IgD-negative memory B cell (primary cell): ENCODE results near the gene GMDS. TPM values are rescaled to one million over a fixed set of nuclear protein-coding genes. Genes with fewer than 3 reads are reported as not detected.

Experiments used
- H3K27ac Mint-ChIP-seq, 3 donors: one replicate each; pipeline ENCODE4 v1.8.0; 2020 to 2022; ENCODE audit warnings: mild to moderate bottlenecking in 3 of 3, mixed read lengths in 3 of 3, moderate library complexity in 1 of 3
- H3K27me3 Mint-ChIP-seq: one replicate; pipeline ENCODE4 v1.8.0; 2021; ENCODE audit warnings: mixed read lengths
- H3K36me3 Mint-ChIP-seq: one replicate; pipeline ENCODE4 v1.8.0; 2020; ENCODE audit warnings: mild to moderate bottlenecking, mixed read lengths
- H3K4me1 Mint-ChIP-seq, 3 donors: one replicate each; pipeline ENCODE4 v1.8.0; 2020 to 2022; ENCODE audit warnings: mixed read lengths in 3 of 3, mild to moderate bottlenecking in 1 of 3
- H3K4me3 Mint-ChIP-seq, 4 donors: one replicate each; pipeline ENCODE4 v1.8.0; 2020 to 2022; ENCODE audit warnings: mild to moderate bottlenecking in 4 of 4, mixed read lengths in 4 of 4, moderate library complexity in 3 of 4
- H3K9me3 Mint-ChIP-seq, 3 donors: one replicate each; pipeline ENCODE4 v1.8.0; 2020 to 2021; ENCODE audit warnings: mixed read lengths in 3 of 3, mild to moderate bottlenecking in 1 of 3
- polyA plus RNA-seq: library from polyadenylated mRNA; unstranded; fragments of 300-500 nt; fragmentation: Illumina TruSeq; gene quantifications from one replicate; pipeline ENCODE4 v1.2.3, GENCODE V29; 2021

Gene GMDS
- polyA plus RNA-seq, 1 donor from 2014 or later, result 17.0 TPM

DNA sequence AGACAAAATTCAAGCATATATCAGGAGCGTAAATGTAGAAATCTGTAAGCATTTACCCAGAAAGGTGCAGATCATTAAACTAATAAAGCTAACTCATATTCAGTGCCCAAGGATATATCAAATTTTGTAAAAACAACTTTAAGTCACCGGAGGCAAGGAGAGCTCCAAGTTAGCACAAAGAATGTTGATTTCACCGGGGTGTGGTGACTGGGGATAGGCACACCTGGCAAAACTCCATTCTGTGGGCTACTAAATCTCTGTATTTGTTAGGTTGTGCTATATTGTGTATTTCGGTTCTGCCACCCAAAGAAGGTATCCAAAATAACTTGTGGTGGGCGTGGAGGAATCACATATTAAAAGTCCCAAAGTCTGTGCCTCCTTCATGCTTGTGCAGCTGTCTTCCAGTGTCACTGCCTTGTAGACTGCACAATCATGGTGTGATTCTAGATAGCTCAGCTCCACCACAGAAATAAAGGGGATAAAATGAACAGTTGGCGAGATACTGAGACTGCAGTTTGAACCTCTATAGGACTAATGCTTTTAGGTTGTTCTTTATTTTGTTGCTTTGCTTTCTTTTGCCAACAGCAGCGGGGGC, 111.6 kb downstream of the GMDS start:
- Mint-ChIP-seq H3K9me3 (no peaks in the 10 kb centered on the region), H3K4me1 (peaks cover 6 to 15% (median 13%) of the 10 kb centered on the region in 3 donors), H3K27ac (no peak overlapping the region)

DNA sequence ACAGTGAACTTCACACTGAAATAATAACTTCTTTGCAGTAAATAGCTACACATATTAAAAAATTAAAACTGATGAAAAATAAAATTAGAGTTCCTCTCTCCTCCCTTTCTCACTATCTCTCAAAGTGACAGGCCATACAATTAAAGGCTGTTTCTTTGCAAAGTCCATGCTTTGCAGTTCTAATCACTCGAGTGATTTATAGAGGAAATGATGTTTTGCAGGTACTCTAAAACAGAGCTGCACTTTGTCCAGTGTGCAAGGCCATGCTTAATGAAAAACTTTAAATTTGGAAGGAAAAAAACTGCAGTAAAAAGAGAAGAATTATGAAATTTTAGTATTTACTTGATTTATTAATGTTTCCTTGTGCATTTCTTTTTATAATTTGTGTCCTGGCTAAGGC, 112.5 kb downstream of the GMDS start:
- Mint-ChIP-seq H3K4me3 (no peak overlapping the region), H3K4me1 (peaks cover 11 to 16% (median 13%) of the 10 kb centered on the region in 3 donors), H3K27me3 (no peaks in the 10 kb centered on the region), H3K36me3 (no peaks in the 10 kb centered on the region), H3K9me3 (no peaks in the 10 kb centered on the region), H3K27ac (no peak overlapping the region)

More for the DNA sequence above, 111.6 kb downstream of the GMDS start:
- no peaks in the 10 kb centered on the region for H3K27me3 Mint-ChIP-seq
- no peaks in the 10 kb centered on the region for H3K36me3 Mint-ChIP-seq
- H3K4me3 Mint-ChIP-seq, result no peak overlapping the region

GRCh38 chr6:2132416-2132815, 113.0 kb downstream of the GMDS start:
- Mint-ChIP-seq H3K9me3 (no peaks in the 10 kb centered on the region), H3K36me3 (no peaks in the 10 kb centered on the region), H3K27ac (no peak overlapping the region), H3K4me3 (no peak overlapping the region), H3K27me3 (no peaks in the 10 kb centered on the region), H3K4me1 (peaks cover 11 to 20% (median 18%) of the 10 kb centered on the region in 3 donors)

DNA sequence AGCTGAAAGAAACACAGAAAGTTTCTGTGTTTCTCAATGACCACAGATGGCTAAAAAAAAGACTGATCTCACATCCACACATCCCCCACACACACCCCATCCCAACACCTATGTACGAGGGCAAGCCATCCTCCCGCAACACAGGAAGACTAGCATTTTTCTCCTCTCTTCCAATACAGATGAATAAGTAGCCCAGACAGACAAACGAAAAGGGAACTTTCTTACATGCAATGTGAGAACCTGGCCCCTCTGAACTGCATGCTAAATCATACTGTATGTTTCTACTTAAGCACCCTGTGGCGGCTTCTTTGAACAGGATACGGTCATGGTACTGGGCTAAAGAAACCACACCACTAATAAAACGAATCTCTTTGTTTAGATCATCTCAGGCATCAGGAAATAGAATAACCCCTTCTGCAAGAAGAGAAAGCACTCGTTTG, 116.2 kb downstream of the GMDS start:
- Mint-ChIP-seq H3K27ac (peak overlapping the region in 1 of 3 donors; percentile 7), H3K27me3 (no peaks in the 10 kb centered on the region), H3K4me3 (no peak overlapping the region), H3K4me1 (peaks cover 17 to 20% (median 20%) of the 10 kb centered on the region in 3 donors), H3K9me3 (no peaks in the 10 kb centered on the region), H3K36me3 (peaks cover 1% of the 10 kb centered on the region)

DNA sequence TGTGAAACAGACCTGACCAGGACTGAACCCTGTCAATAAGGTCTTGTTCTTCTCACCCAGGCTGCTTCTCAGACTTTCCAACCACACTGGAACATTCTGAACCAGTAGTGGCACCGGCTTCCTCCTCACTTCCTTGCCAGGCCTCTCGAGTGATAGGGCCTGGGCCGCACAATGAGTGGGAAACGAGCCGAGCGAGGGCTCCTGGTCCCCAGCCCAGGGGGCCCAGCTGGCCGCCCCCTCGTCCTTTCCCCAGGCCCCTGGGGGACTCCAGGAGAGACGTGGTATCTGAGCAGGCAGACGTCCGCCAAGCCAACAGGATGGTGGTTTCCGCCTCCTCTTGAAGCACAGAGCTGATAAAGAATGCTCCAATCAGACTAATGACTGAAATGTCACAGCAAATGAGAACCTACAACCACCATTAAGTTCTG, 117.9 kb downstream of the GMDS start:
- H3K27me3 Mint-ChIP-seq, result no peaks in the 10 kb centered on the region
- H3K36me3 Mint-ChIP-seq, result peaks cover 3% of the 10 kb centered on the region
- H3K4me1 Mint-ChIP-seq, result peaks cover 16 to 20% (median 18%) of the 10 kb centered on the region in 3 donors
- peaks cover 0 to 3% (median 0%) of the 10 kb centered on the region in 3 donors for H3K9me3 Mint-ChIP-seq
- H3K27ac Mint-ChIP-seq, result peak overlapping the region in 1 of 3 donors; percentile 73
- peak overlapping the region in 3 of 4 donors; percentile 32 to 67 (median 64) for H3K4me3 Mint-ChIP-seq

DNA sequence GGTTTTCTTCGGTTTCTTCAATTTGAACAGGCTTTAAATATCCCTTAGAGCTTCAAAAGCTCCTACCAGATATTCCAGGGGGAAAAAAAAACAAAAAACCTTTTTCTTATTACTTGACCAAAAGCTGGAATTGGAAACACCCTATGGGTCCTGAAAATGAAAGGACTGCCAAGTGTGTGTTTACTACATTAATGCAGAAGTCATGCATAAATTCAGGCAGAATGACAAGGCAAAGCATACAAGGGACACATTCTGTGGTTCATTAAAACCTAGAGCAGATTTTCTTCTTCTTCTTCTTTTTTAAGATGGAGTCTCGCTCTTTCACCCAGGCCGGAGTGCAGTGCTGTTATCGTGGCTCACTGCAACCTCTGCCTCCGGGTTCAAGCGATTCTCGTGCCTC, 119.1 kb downstream of the GMDS start:
- Mint-ChIP-seq H3K4me3 (no peak overlapping the region), H3K9me3 (peaks cover 0 to 3% (median 0%) of the 10 kb centered on the region in 3 donors), H3K4me1 (peaks cover 14 to 18% (median 15%) of the 10 kb centered on the region in 3 donors), H3K36me3 (peaks cover 3% of the 10 kb centered on the region), H3K27me3 (no peaks in the 10 kb centered on the region), H3K27ac (no peak overlapping the region)

DNA sequence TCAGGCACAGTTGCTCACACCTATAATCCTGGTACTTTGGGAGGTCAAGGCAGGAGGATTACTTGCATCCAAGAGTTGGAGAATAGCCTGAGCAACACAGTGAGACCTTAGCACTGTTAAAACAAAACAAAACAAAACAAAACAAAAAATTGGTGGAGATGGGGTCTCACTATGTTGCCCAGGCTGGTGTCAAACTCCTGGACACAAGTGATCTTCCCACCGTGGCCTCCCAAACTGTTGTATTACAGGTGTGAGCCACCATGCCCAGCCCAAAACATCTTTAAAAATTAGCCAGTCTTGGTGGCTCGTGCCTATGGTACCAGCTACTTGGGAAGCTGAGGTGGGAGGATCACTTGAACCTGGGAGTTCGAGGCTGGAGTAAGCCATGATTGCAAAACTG, 120.2 kb downstream of the GMDS start:
- H3K27ac Mint-ChIP-seq, result no peak overlapping the region
- H3K4me3 Mint-ChIP-seq, result no peak overlapping the region
- peaks cover 0 to 3% (median 0%) of the 10 kb centered on the region in 3 donors for H3K9me3 Mint-ChIP-seq
- peaks cover 14 to 16% (median 14%) of the 10 kb centered on the region in 3 donors for H3K4me1 Mint-ChIP-seq
- H3K36me3 Mint-ChIP-seq, result peaks cover 3% of the 10 kb centered on the region
- no peaks in the 10 kb centered on the region for H3K27me3 Mint-ChIP-seq

DNA sequence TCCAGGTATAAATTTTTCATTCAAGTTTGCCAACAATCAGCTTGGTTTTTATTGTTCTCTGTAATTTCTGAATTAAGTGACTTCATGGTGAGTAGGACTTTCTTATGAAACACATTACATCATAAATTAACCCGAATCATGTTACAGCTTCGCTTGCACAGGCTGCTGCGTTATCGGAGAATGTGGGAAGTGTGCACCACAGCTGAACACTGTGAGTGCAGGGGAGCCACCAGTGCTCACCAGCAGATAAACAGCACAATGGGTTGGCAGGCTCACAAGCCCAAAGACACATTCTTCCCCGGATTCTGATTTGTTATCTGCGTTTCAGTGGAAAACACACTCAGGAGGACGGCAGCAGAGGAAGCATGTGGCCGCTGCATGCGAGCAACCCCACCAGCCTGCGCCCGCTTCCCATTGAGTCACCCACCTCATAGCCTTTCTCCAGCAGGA, 121.1 kb downstream of the GMDS start:
- Mint-ChIP-seq H3K9me3 (peaks cover 0 to 3% (median 0%) of the 10 kb centered on the region in 3 donors), H3K27ac (no peak overlapping the region), H3K36me3 (peaks cover 3% of the 10 kb centered on the region), H3K4me3 (no peak overlapping the region), H3K27me3 (no peaks in the 10 kb centered on the region), H3K4me1 (peaks cover 9 to 14% (median 11%) of the 10 kb centered on the region in 3 donors)

DNA sequence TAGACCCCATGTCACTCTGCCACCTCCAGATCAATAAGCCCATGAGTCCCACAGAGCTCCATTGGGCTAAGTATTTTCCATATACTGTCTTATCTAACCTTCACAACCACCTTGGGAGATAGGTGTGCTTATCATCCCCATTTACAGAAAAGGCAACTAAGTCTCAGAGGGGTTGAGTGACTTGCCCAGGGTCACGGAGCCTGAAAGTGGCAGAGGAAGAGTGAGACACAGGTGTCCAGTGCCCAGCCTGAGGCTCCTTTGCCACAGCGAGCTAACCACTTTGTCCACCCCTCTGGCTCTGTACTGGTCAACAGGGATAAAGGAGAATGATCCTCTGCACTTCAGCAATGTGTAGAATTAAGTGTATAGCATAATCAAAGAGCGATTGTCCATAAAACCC, 124.5 kb downstream of the GMDS start:
- H3K4me3 Mint-ChIP-seq, result no peak overlapping the region
- peaks cover 0 to 2% (median 0%) of the 10 kb centered on the region in 3 donors for H3K4me1 Mint-ChIP-seq
- H3K27ac Mint-ChIP-seq, result no peak overlapping the region
- H3K27me3 Mint-ChIP-seq, result no peaks in the 10 kb centered on the region
- peaks cover 8% of the 10 kb centered on the region for H3K36me3 Mint-ChIP-seq
- H3K9me3 Mint-ChIP-seq, result peaks cover 0 to 3% (median 0%) of the 10 kb centered on the region in 3 donors

DNA sequence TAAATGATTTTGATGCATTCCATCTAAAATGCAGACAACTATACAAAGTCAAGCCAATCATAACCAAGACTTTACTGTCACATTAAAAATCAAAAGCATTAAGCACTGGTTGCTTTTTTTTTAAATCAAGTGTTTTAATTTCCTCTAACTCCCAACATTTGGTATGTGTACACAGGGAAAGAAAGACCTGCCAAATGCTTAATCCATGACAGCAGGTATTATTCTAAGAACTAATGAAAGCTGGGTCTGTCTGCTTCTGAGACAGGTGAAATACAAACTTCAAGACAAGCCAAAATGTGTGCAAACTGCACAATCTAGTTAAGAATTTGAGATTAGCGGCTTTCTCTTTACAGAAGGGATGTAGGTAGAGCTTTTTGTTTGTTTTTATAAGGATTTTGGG, 126.1 kb downstream of the GMDS start:
- Mint-ChIP-seq H3K4me1 (no peaks in the 10 kb centered on the region), H3K27me3 (no peaks in the 10 kb centered on the region), H3K9me3 (peaks cover 0 to 3% (median 0%) of the 10 kb centered on the region in 3 donors), H3K4me3 (no peak overlapping the region), H3K27ac (no peak overlapping the region), H3K36me3 (peaks cover 8% of the 10 kb centered on the region)

DNA sequence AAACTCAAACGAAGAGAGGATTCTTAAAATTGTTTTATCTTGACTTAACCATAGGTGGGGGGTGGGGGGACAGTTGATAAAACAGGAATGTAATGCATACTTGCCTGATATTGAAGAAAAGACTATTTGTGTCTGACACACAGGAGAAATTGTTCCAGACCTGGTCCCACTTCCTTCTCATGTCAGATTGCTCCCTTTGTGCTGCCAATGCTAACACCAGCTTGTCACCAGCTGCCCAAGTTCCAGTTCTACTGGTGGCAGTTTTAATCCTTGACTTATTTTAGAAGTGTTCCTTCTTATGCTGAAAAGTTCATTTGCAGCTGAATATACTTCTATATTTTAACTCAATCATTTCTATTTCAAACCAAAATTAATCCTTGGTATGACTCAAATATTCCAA, 127.3 kb downstream of the GMDS start:
- Mint-ChIP-seq H3K9me3 (peaks cover 0 to 2% (median 0%) of the 10 kb centered on the region in 3 donors), H3K4me1 (no peaks in the 10 kb centered on the region), H3K27ac (no peak overlapping the region), H3K27me3 (no peaks in the 10 kb centered on the region), H3K4me3 (no peak overlapping the region), H3K36me3 (peaks cover 9% of the 10 kb centered on the region)

DNA sequence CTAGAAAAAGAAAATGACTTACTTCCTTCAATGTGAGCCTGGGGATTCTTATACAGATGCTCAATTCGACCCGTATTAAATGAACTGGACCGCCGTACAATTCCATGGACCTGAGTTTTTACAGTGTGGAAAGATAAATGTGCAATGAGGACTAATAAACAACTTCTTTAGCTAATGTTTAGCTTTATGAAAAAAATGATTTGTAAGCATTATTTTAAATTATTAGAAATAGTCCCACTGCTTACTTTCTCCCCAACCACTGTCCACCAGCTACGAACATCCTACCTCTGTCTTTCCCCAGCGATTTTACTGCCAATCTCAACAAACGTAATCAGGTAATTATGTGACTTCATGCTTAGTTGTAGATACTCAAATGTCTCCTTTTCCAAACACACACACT, 128.0 kb downstream of the GMDS start:
- H3K27me3 Mint-ChIP-seq, result no peaks in the 10 kb centered on the region
- peaks cover 0 to 1% (median 0%) of the 10 kb centered on the region in 3 donors for H3K4me1 Mint-ChIP-seq
- H3K9me3 Mint-ChIP-seq, result no peaks in the 10 kb centered on the region
- no peak overlapping the region for H3K27ac Mint-ChIP-seq
- H3K36me3 Mint-ChIP-seq, result peaks cover 9% of the 10 kb centered on the region
- H3K4me3 Mint-ChIP-seq, result no peak overlapping the region

DNA sequence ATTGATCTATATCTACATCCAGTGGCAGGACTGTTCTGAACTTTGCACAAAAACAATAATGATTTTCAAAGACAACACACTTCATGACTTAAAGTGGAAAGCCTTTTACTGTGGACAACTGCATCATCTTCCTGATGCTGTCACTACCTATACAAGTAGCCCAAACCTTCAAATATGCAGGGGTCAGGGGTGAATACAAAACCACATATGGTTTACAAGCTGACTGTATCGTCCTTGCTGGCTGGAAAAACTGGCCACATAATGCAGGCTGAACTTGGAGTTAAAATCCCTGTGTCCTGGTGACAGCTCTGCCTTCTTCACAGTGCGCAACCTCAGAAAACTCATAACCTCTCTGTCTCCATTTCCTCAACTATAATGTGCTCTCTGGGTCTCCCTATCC, 128.9 kb downstream of the GMDS start:
- peaks cover 0 to 3% (median 1%) of the 10 kb centered on the region in 3 donors for H3K4me1 Mint-ChIP-seq
- H3K27ac Mint-ChIP-seq, result no peak overlapping the region
- peaks cover 9% of the 10 kb centered on the region for H3K36me3 Mint-ChIP-seq
- H3K4me3 Mint-ChIP-seq, result no peak overlapping the region
- no peaks in the 10 kb centered on the region for H3K27me3 Mint-ChIP-seq
- H3K9me3 Mint-ChIP-seq, result no peaks in the 10 kb centered on the region

- Mint-ChIP-seq H3K27ac (no peak overlapping the region), H3K4me1 (peaks cover 5 to 10% (median 8%) of the 10 kb centered on the region in 3 donors), H3K36me3 (peaks cover 9% of the 10 kb centered on the region), H3K27me3 (no peaks in the 10 kb centered on the region), H3K4me3 (no peak overlapping the region), H3K9me3 (no peaks in the 10 kb centered on the region)
Measured at GRCh38 chr6:2114100-2114499, 131.3 kb downstream of the GMDS start.

- Mint-ChIP-seq H3K27ac (peak overlapping the region in 1 of 3 donors; percentile 33), H3K36me3 (peaks cover 4% of the 10 kb centered on the region), H3K9me3 (no peaks in the 10 kb centered on the region), H3K4me3 (no peak overlapping the region), H3K4me1 (peaks cover 5 to 10% (median 8%) of the 10 kb centered on the region in 3 donors), H3K27me3 (no peaks in the 10 kb centered on the region)
Measured at GRCh38 chr6:2111162-2111677, 134.2 kb downstream of the GMDS start.

DNA sequence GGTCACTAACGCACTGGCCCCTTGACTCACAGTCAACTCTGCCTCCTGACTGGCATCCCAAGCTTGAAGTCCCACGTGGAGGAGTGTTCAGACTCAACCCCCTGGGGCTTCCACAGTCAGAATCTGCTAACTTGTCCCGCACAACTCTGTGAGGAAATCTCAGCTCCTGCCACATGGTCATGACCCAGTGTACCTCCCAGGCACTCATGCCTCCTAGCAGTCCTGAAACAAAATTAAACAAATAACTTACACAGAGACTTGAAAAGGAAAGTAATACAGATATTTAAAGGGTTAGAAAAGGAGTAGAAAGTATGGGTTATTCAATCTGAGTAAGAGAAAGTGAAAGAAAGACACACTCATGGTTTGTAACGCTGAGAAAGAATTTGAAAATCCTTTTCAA, 134.9 kb downstream of the GMDS start:
- H3K27ac Mint-ChIP-seq, result no peak overlapping the region
- H3K4me3 Mint-ChIP-seq, result no peak overlapping the region

More for the DNA sequence above, 134.9 kb downstream of the GMDS start:
- peaks cover 5 to 10% (median 8%) of the 10 kb centered on the region in 3 donors for H3K4me1 Mint-ChIP-seq
- H3K27me3 Mint-ChIP-seq, result no peaks in the 10 kb centered on the region
- no peaks in the 10 kb centered on the region for H3K9me3 Mint-ChIP-seq
- H3K36me3 Mint-ChIP-seq, result peaks cover 4% of the 10 kb centered on the region
